Suprapubic skin (tissue), 4 donors: ENCODE data around the gene ARHGEF6. TPM values are rescaled to one million over a fixed set of nuclear protein-coding genes. Genes with fewer than 3 reads are reported as not detected.

Experiments
- DNase-seq, 2 donors: peaks; one replicate each; pipeline ENCODE4 v3.0.0-alpha.2; 2019; ENCODE audit warnings: low spot score in 2 of 2
- H3K27ac ChIP-seq: fragments of 200-600 bp; sonication (generic); one replicate; pipeline ENCODE4 v1.5.1; 2019
- H3K27me3 ChIP-seq: fragments of 200-600 bp; sonication (generic); one replicate; pipeline ENCODE4 v1.5.1; 2019
- H3K36me3 ChIP-seq: fragments of 200-600 bp; sonication (generic); one replicate; pipeline ENCODE4 v1.5.1; 2019
- H3K4me1 ChIP-seq: fragments of 200-600 bp; sonication (generic); one replicate; pipeline ENCODE4 v1.5.1; 2019
- H3K4me3 ChIP-seq: fragments of 200-600 bp; sonication (generic); one replicate; pipeline ENCODE4 v1.5.1; 2019; ENCODE audit warnings: mild to moderate bottlenecking
- H3K9me3 ChIP-seq: fragments of 200-600 bp; sonication (generic); one replicate; pipeline ENCODE4 v1.5.1; 2019
- EP300 ChIP-seq: sonication (generic); formaldehyde crosslinking; IDR thresholded peaks from one replicate; pipeline ENCODE4 v1.6.1; 2017; ENCODE audit warnings: antibody characterized with exemption
- POLR2A ChIP-seq, 2 donors: fragments of 450-650 bp; IDR thresholded peaks; one replicate each; pipeline ENCODE4 v1.6.1; 2017; ENCODE audit warnings: antibody characterized with exemption in 2 of 2, mild to moderate bottlenecking in 2 of 2, moderate library complexity in 2 of 2
- POLR2AphosphoS5 ChIP-seq, 3 donors: sonication (generic); formaldehyde crosslinking; IDR thresholded peaks; one replicate each; pipeline ENCODE4 v1.6.1; 2017; ENCODE audit warnings: antibody characterized with exemption in 3 of 3
- WGBS: methylation state at CpG from one replicate; pipeline ENCODE4 v1.1.5; 2018; 5-methylcytosine and 5-hydroxymethylcytosine counted together
- total RNA-seq, 4 donors: library from RNA; depleted of rRNA; stranded (reverse); fragments of >200 nt; gene quantifications; one replicate each; pipeline ENCODE4 v1.1.0, GENCODE V29; 2016
- TF ChIP-seq, protein P1 (sequence below), 2 donors: fragments of 200-600 bp in 1 of 2; fragments of 450-650 bp in 1 of 2; sonication (generic) in 1 of 2; IDR thresholded peaks; one replicate each; pipeline ENCODE4 v1.5.1; 2016 to 2019; ENCODE audit warnings: antibody characterized with exemption in 2 of 2, mild to moderate bottlenecking in 1 of 2, moderate library complexity in 1 of 2

The ARHGEF6 gene
- total RNA-seq, 4 donors from 2014 or later, result 5.9 to 16.9 (median 7.2) TPM

DNA sequence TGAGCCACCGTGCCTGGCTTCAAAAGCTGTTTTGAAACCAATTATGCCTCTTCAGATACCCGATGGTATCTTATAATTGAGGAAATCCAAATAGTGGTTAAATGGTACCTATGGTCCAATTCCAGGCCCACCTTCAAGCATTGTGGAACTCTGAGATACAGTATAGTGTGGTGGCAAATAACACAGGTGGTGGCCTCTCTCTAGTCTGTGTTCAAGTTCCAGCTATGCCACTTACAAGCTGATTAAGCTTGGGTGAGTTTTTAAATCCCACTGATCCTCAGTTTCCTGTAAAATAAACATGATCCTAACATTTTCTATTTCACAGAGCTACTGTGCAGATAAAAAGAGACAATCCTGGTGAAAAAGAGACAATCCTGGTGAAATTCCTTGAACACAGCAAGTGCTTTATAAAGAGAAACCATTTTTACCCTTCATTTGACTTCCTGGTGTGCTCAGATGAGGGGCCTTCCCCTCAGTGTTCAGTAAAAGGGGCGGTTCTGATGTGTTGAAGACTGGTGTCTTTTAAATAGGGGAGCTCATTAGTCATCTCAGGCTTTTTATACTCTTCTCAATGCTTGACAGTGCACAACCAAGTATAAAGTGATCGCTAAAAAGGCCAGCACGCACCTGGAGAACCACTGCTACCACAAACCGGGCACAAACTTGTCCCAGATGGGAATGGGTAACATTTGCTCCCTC, 163.6 kb downstream of the ARHGEF6 start:
- no peaks in the 10 kb centered on the region for H3K4me1 ChIP-seq
- TF ChIP-seq EP300 (no peak), POLR2A (IDR thresholded peaks at IDR 0.05) (no peak), POLR2AphosphoS5 (IDR thresholded peaks at IDR 0.05) (no peak)
- TF ChIP-seq, protein P1, sequence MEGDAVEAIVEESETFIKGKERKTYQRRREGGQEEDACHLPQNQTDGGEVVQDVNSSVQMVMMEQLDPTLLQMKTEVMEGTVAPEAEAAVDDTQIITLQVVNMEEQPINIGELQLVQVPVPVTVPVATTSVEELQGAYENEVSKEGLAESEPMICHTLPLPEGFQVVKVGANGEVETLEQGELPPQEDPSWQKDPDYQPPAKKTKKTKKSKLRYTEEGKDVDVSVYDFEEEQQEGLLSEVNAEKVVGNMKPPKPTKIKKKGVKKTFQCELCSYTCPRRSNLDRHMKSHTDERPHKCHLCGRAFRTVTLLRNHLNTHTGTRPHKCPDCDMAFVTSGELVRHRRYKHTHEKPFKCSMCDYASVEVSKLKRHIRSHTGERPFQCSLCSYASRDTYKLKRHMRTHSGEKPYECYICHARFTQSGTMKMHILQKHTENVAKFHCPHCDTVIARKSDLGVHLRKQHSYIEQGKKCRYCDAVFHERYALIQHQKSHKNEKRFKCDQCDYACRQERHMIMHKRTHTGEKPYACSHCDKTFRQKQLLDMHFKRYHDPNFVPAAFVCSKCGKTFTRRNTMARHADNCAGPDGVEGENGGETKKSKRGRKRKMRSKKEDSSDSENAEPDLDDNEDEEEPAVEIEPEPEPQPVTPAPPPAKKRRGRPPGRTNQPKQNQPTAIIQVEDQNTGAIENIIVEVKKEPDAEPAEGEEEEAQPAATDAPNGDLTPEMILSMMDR (IDR thresholded peaks at IDR 0.05), result no peak
- no peaks in the 10 kb centered on the region for H3K27me3 ChIP-seq
- DNase-seq, result no peak
- H3K9me3 ChIP-seq, result no peaks in the 10 kb centered on the region
- no peak overlapping the region for H3K4me3 ChIP-seq
- 79% methylated on average over 6 of the region's 6 CpGs for WGBS
- H3K27ac ChIP-seq, result no peak overlapping the region
- H3K36me3 ChIP-seq, result no peaks in the 10 kb centered on the region

Other genes starting within 250 kb of the ARHGEF6 start
- not detected for gene VGLL1, start 248.7 kb downstream of the ARHGEF6 start, total RNA-seq
- gene CD40LG, start 132.8 kb downstream of the ARHGEF6 start, total RNA-seq, result not detected
- gene RBMX, start 99.8 kb upstream of the ARHGEF6 start, total RNA-seq, result 100 to 1,000 TPM; 171 to 353 (median 231) TPM